ENCODE results near the gene CCDC158. TPM values are rescaled to one million over a fixed set of nuclear protein-coding genes. Genes with fewer than 3 reads are reported as not detected.
A peak's percentile ranks its signal among the peaks of the same experiment; 100 is the strongest.
"Not testable (repeated sequence)": the region's sequence is repeated elsewhere in the genome, so short reads cannot be mapped to it uniquely, and the experiment has no call there.

The CCDC158 gene
- total RNA-seq, 1 donor from 2014 or later: 0.55 TPM

DNA sequence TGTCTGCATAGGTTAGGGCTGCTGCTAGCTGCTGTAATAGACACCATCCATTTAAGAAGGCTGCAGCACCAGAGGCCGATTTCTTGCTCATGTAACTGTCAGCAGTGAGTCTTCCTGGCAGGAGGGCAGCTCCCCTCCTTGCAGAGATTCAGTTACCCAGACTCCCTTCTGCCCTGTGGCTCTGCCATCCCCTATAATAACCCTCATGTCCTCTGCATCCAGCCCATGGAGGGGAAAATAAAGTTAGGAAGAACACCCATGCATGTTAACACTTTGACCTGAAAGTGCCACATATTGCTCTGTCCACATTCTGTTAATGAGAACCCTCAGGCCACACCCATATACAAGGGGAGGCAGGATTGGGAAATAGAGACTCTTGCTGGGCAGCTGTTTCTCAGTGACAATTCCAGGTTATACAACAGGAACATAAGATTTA, 109.0 kb downstream of the CCDC158 start:
- DNase-seq (ENCODE audit: low spot score): no peak

DNA sequence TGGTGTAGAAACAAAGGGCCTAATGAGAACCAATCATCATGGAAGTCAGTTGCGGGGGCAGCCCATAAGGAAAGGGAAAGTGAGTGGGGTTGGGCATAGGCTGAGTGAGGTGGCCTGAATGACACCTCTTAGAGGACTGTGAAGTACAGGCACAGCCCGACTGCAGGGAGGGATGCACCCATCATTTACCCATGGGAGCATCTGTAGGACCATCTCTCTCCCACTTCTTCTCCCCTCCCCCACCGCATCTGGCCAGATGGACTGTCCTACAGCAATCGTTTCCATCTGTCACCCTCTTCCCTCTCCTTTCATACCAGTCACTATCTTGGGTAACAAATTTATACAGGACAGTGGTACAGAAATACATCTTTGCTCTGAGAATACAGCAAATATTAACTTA, 110.3 kb downstream of the CCDC158 start:
- DNase-seq (ENCODE audit: low spot score): no peak

GRCh38 chr4:76309939-76310550, 110.9 kb downstream of the CCDC158 start:
- no peak for DNase-seq (ENCODE audit: low spot score)

GRCh38 chr4:76308548-76308947, 112.4 kb downstream of the CCDC158 start:
- peak; percentile 58 for DNase-seq (ENCODE audit: low spot score)

- DNase-seq (ENCODE audit: low spot score): no peak
These were observed 113.3 kb downstream of the CCDC158 start for GRCh38 chr4:76307660-76308014.

- DNase-seq (ENCODE audit: low spot score): peak; percentile 52
These were observed 113.9 kb downstream of the CCDC158 start for GRCh38 chr4:76306882-76307659.

DNA sequence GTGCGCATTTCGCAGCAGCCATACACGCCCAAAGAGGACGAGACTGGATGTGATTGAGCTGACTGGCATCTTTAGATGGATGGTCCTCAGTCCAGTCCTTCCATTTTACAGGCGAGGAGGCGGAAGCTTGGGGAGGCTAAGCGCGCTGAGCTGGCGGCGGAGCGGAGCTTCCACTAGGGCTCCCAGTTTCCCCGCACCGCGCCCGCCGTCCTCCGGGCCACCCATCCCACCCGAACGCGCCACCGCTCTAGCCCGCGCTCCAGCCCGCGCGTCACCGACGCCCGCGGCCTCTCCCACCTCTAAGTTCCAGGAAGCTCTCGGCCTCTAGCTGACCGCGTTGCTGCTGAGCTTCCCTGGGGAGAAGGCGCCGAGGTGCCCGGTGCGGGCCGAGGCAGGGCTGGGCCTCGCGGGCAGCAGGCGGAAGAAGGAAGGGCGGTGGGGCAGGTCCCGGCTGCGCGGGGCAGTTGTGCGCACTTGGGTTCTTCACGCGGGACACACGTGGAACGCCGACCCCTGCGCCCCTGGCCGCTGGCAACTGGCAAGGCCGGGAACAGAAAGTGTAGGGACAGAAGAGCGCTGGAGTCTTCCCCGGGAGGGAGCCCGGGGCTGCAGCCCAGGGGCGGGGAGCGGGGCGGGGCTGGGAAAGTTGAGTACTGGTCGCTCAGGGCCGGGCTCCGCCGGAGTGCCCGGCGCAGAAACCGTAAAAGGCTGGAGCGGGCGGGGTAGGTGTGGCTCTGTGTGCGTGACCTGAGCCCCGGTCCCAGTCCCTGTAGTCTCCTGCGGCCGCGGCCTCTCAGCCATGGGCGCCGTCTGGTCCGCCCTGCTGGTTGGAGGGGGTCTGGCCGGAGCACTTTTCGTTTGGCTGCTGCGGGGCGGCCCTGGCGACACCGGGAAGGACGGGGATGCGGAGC, 114.7 kb downstream of the CCDC158 start, which contains the start of gene STBD1:
Gene STBD1 (plus strand): TSS at position 763 of the 911 bp plus-strand sequence. CDS start 37 bp downstream, at position 800.
- peak; percentile 80 for DNase-seq (ENCODE audit: low spot score)

DNA sequence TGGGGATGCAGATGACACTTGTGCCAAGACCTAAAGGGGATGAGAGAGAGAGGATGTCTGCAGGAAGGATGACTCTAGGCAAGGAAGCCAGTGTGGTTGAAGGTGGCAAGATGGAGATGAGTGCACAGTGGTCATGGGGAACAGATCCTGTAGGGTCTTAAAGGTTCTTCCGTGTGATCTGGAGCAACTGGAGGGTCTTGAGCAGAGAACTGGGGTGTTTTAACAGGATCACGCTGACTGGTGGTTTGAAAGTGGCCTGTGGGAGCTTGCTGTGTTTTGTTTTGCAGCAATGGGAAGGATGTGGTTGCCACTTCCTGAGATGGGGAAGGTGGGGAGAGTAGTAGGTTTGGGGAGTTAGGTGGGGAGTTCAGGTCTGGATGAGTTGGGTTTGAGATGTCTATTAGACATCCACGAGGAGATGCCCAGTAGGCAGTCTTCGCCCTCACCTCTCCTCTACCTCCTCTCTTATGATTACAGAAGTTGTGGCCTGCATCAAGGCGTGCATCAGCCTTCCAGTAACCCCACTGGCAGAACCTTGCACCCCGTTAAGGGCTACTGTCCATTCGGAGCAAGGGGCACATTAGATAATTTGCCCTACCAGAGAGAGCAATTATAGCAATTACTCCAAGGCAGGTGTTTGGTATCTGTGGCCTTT, 115.8 kb downstream of the CCDC158 start:
- DNase-seq (ENCODE audit: low spot score): no peak

- DNase-seq (ENCODE audit: low spot score): no peak
These were observed 118.0 kb downstream of the CCDC158 start for GRCh38 chr4:76302826-76303438.

DNA sequence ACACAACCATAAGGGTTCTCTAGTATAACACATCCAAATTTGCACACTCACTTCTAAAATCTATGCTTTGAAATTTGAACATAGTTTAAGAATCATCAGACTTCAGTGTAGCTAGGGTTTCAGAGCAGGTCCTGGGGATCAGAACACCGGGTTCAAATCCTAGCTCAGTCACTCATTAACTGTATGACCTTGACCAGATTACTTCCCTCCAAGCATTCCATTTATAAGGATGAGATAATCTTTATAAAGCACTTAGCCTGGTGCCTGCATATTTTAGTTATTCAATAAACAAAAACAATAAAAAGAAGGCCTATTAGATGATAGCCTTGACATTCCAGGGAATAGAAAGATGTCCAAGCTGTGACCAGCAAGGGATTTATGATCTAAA, 119.2 kb downstream of the CCDC158 start:
- no peak for DNase-seq (ENCODE audit: low spot score)

DNA sequence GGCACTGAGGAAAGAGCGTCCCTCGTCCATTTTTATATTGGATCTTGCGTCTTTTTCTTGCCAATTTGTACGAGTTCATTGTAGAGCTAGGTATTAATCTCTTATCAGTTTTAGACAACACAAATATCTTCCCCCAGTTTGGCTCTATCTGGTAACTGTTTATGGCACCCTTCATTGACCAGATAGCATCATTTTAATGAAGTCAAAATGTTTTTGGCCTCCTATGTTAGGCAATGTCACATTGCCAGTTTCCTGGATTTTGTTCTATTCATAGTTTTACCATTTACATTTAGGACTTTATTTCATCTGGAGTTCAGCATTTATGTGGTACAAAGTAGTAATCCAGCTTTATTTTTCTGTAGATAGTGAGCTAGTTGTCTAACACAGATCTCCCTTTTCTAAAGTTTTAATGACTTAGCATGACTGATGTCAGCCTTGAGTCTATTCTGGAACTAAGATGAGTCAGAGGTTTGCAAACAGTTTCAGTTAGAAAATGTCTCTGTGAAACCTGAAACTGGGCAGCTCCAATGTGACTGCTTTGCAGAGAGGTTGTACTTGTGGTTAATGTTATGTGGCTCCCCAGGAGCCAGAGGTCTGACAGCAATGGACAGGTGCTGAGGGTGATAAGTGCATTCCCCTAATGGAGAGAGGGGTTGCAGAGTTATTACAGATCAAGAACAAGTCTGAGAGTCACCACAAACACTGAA, 119.7 kb downstream of the CCDC158 start:
- no peak for DNase-seq (ENCODE audit: low spot score)

DNA sequence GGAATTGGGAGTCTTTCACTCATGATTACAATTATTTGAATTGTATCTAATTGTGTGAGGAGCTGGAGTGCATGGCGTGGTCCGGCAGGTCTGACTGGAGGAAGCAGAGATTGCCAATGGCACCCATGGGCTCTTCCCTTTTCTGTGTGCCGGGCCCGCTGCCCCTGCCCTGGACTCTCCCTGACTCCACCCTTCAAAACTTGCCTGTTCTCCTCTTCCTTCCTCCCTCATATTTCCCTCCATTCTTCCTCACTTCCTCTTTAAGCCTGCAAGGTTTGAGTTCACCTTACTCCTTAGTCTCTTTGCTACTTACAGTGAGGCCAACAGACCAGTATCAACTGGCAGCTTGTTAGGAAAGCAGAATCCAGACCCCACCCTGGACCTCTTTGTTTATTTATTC, 120.9 kb downstream of the CCDC158 start:
- DNase-seq (ENCODE audit: low spot score): no peak

GRCh38 chr4:76298227-76298626, 122.7 kb downstream of the CCDC158 start:
- no peak for DNase-seq (ENCODE audit: low spot score)

GRCh38 chr4:76296286-76296820, 124.6 kb downstream of the CCDC158 start:
- no peak for DNase-seq (ENCODE audit: low spot score)

DNA sequence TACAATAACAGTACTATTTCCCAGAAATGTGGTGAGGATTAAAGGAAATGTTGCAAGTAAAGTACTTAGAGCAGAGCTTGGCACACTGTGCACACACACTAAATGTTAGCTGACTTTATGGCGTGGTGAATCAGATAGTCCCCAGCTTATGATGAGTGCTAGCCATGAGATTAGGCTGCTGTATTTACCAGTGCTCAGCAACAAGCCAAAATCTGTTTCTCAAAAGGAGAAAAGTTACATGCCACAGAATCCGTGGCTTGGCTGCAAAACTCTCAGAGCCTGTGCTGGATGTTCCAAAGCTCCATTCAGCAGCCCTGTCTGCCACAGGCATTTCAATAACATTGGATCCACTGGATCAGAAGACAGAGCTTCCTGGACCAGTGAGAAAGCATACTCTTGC, 127.2 kb downstream of the CCDC158 start:
- DNase-seq (ENCODE audit: low spot score): no peak

DNA sequence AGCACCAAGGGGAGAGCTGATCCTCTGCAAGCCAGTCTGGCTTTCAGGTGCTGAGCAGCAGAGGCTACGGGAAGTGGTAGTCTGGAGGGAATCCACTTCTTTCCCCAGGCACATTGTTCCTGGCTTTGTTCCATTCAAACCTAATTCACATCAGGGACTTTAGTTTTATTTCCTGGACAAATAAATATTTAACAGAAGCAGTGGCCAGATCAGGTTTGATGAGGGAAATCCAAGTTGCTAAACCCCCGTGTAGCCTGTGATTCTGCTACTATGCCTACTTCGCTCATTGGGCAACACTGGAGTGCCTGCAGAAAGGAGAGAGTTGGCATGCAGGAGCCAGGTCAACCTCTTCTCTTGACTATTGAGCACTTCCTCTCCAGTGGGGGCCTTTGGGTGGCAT, 128.2 kb downstream of the CCDC158 start:
- no peak for DNase-seq (ENCODE audit: low spot score)

- DNase-seq (ENCODE audit: low spot score): not testable (repeated sequence)
These were observed 133.1 kb downstream of the CCDC158 start for GRCh38 chr4:76287811-76288210.

DNA sequence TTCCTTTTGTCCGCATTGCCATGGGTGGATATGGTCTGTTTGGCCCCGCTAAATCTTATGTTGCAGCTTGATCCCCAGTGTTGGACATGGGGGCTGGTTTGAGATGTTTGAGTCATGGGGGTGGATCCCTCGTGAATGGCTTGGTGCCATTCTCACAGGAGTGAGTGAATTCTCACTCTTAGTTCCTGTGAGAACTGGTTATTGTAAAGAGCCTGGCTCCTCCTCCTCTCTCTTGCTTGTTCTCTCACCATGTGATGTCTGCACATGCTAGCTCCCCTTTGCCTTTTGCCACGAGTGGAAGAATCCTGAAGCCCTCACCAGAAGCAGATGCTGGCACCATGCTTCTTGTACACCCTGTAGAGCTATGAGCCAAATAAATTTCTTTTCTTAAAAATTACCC, 137.0 kb downstream of the CCDC158 start:
- no peak for DNase-seq (ENCODE audit: low spot score)

- DNase-seq (ENCODE audit: low spot score): no peak
These were observed 137.8 kb downstream of the CCDC158 start for GRCh38 chr4:76282941-76283689.

GRCh38 chr4:76281594-76281993, 139.3 kb downstream of the CCDC158 start:
- not testable (repeated sequence) for DNase-seq (ENCODE audit: low spot score)

All from mucosa of gallbladder (tissue), 1 donor.